Stimulated activated CD4-positive, alpha-beta T cell treated with anti-CD3 and anti-CD28 coated beads, Interleukin-1b, Interleukin-23, amount 100 ng/mL, for 4 hours (primary cell): ENCODE data around the gene LTA4H.

ENCODE experiments used
- DNase-seq, 2 donors: peaks; one replicate each; pipeline ENCODE4 v3.0.0-alpha.2; 2020; ENCODE audit warnings: low read depth in 2 of 2

LTA4H gene

DNA sequence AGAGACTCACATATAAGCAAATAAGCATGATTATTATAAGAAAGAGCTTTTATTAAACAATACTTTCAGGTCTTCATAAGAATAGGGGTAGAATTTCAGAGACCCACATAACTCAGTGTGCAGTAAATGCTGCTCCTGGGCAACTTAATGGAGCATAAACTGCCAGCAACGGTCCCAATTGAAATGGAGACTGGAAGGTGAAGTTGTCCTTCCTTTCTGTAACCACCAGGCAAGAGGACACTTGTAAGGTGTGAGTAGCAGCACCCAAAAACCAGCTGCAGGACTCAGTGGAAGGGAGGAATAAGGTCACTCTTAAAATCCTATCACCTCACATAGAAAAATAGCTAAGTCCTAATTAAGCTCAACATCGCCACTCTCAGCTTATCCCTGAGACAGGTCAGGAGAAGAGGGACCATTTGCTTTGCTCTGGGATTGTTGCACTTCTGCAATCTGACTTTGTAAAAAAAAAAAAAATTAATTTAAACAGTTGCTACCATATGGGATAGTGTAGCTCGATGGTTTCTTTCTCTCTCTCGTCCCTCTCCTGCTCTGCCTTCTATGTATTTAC, 22.7 kb upstream of the LTA4H start:
- DNase-seq = no peak

DNA sequence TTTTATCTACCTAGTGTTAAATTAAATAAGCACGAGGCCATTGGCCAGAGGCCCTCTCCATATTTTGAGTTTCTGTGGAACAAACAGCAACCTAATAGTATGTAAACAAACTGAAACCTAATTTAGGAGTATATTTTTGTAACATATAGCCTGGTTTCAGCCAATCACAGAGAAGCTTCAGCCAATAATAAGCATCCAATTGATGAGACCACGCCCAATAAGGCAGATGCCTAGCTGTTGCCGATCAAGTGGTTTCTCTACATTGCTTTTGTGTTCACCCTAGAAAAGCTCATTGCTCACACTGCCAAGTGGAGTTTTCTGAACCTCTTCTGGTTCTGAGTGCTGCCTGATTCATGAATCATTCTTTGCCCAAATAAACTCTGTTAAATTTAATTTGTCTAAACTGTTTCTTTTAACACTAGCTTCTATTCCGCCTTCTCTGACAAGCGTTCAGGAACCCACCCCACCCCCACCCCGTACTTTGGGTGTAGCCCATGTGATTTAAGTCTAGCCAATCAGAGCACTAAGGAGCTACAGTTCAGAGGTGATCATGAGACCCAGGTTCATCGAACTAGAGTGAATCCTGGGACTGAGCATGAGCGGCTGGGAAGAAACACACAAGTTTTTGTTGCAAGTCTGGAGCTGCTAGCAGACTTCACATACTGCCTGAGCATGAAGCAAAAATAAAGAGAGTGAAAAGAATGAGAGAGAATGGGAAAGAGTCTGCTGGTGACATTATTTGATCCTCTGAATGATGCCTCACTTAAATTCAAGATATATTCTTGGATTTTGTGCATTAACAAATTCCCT, 21.5 kb upstream of the LTA4H start:
- no peak for DNase-seq

DNA sequence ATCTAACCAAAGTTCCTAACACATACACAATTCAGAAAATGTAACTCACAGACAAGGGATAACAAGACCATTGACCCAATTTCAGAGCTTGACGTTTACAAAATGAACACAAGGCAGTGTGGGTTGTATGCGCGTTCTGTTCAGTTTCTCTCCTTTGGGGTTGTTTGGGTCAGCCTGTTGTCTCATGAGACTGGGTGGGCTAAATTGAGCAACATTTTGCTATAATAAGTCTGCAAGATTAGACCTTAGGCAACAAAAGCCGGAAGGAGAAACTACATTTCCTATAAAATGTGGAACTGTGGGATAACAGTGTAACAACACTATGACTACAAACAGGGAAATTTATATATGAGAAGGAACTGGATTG, 18.8 kb upstream of the LTA4H start:
- no peak for DNase-seq

DNA sequence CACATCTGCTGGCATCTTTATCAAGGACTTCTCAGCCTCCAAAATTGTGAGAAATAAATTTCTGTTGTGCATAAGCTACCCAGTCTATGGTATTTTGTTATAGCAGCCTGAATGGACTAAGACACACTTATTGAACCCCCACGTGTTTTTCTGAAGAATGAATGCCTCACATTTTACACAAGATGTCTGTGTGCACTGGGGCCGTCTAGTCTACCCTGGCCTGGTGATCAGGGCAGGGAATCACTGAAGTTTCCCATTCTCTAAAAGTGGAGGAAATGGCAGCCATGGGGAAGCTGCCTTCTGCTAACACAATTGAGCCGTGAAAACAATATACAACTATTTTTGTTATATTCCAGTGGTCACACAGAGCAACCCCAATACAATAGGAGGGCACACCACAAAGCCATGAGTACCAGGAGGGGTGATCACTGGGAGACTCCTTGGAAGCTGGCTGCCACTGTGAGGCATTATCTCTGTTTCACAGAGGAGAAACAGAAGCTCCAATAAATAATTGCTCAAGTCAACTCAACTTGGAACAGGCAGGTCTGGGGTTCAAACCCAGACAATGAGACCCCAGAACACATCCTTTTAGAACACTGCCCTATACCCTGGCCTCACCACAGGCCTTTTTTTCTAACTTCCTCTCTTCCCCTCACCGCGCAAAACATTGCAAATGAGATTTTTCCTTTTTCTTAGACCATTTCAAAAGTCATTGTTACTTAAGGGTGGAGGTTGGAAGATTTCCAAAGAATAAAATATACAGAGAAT, 18.3 kb upstream of the LTA4H start:
- DNase-seq = no peak

DNA sequence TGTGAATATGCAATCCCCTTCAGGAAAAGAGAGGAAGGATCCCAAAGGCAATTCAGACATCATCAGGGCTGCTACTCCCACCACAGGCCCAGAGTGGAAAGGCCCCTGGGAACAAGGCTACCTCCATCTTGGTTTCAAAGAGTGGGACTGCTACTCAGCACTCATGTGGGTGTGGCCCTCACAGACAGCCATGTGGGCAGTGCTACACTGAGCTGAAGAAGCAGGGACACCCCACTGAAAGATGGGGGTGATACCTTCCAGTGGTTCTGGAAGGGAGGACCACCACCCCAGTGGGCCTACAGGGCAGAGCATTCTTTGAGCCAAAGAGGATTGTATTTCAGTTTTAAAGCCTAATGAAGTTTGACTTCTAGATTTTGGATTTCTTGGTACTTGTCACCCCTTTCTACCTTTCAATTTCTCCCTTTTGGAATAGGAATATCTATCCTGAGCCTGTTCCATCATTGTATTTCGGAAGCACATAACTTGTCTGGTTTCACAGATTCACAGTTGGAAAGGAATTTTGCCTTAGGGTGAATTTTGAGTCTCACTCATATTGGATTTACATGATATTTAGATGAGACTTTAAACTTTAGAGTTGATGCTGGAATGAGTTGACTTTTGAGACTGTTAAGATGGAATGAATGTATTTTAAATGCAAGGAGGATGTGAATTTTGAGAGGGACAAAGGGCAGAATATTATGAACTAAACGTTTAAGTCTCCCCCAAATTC, 16.5 kb upstream of the LTA4H start:
- no peak for DNase-seq

DNA sequence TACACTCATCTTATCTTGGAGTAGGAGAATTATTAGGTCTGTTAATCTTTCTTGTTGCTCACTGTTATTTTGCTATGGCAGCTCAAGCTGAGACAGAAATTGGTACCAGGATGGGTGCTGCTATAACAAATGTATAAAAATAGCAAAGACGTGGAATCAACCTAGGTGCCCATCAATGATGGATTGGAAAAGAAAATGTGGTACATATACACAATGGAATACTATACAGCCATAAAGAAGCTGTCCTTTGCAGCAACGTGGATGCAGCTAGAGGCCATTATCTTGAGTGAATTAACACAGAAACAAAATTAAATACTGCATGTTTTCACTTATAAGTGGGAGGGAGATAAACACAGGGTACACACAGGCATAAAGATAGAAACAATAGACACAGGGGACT, 14.8 kb upstream of the LTA4H start:
- no peak for DNase-seq

DNA sequence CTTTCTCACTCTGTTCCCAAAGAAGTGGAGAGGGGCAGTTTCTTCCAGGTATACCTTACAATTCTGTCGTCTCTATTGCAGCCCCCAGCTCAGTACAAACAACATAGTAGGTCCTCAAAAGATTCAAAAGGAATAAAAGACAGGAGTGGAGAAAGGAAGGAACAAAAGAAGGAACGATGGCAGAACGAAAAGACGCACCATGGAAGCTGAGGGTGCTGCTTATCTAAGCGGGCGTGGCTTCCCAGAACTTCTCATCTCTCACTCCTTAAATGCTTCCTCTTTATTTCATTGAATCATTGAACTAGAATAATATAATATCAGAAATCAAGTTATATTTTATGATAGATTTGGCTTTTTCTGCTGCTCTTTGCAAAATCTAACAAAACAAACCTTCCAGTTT, 13.7 kb upstream of the LTA4H start:
- DNase-seq = no peak

DNA sequence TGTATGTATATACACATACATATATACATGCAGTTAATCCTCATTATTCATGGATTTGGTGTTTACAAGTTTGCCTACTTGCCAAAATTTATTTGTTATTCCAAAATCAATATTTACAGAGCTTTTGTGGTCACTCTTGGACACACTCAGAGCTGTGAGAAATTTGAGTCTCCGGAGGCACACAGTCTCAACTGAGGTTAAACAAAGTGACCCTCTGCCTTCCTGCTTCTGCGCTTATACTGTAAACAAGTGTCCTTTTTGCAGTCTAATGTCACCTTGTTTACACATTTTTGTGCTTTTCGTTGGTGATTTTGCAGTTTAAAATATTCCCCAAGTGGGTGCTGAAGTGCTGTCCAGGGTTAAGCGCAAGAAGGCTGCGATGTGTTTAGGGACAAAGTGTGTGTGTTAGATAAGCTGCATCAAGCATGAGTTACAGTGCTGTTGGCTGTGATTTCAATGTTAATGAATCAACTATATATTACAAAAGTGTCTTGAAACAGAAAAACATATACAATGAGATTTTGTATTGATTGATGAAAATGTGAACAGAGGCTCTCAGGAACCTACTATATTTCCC, 13.1 kb upstream of the LTA4H start:
- DNase-seq = no peak

DNA sequence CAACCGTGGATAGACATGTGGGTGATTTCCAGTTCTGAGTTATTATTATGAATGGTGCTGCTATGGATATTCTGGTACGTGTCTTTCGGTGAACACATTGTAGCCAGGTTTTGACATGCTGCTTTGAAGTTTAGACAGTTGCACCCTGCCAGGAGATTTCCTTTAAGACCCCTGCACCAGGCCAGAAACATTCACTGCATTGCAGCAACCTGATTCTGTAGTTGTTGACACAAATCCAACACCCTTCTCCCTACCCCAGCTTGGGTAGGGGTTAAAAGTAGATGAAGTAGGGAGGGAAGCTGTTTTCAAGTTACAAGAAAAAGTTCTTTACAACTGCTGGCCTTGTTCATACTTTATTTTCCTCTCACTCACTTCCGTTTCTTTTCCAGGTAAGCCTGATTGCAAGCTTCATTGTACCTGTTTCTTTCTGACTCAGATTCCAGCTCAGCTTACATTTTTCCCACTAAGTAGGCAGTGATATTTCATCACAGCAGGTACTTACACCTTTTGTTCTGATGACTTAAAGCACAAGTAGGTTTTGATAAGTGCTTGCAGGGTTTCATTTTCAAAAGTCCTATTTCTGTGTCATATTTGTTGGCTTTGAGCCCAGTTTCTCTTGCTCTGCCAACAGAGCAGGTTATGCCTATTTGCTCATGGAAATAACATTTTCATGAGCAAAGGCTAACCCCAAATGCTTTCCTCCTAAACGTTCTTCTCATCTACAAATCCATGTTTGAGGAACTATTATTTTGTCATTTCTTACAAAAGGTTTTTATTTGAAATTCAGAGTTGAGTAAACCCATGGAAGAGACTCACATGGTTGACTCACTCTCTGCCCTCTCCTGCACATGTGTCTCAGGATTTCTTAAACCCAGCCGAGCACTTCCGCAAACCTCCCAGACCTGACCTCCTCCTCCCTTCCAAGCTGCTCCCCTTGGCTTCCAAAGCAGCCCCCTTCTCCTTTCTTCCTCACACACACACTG, 12.1 kb upstream of the LTA4H start:
- no peak for DNase-seq

DNA sequence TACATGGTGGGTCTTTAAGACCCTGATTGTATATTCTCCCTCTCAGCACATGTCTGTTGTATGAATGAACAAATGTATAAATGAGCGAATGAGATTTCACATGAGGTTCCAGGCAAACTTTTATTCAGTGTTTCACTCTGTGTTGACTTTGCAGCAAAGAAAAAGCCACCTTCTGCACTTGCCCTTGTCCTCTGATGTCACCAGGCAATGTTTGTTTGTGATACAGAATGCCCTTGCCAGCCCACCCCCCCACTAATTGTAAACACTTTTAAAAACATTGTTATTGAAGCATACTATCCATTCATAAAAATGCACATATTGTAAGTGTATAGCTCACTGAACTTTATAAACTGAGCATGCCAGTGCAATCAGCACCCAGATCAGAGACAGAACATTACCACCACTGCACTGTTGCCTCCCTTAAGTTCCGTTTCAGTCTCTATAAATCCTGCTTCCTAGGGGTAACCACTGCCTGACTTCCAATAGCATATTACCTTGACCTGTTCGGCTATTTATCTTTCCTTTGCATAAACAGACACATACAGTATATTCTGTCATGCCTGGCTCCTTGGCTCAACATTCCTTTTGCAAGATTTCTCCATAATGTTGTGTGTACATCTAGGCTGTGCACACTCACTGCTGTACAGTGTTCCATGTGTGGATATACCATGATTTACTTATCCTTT, 11.3 kb upstream of the LTA4H start:
- no peak for DNase-seq

DNA sequence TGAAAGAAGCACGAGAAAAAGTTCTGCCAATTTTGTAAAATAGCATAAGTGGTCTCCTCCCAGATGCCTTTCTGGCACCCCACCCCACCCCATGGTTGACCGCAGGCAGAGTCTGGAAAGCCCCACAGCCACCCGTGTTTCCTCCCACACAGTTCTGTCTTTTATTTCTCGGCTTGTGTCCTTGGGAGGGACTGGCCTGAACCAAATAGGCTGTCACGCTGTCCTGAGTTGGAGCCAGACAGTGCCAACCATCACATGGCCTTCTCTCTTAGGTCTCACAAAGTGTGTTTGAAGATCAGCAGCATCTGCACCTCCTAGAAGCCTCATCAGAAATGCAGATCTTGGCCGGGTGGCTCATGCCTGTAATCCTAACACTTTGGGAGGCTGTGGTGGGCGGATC, 10.2 kb upstream of the LTA4H start:
- no peak for DNase-seq

DNA sequence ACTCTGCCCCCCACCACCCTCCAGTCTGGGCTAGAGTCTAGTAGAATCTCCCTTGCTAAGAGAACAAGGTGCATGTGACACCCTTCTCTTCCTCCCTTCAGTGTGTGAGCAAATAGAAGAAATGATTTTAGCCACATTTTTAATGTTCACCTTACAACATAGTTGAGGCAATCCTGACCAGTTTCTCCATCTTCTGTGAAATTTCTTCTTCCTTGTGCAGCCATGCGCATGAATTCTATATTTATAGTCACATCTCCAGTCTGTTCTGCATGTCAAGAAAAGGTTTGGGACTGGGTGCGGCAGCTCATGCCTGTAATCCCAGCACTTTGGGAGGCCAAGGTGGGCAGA, 9.5 kb upstream of the LTA4H start:
- DNase-seq = no peak

DNA sequence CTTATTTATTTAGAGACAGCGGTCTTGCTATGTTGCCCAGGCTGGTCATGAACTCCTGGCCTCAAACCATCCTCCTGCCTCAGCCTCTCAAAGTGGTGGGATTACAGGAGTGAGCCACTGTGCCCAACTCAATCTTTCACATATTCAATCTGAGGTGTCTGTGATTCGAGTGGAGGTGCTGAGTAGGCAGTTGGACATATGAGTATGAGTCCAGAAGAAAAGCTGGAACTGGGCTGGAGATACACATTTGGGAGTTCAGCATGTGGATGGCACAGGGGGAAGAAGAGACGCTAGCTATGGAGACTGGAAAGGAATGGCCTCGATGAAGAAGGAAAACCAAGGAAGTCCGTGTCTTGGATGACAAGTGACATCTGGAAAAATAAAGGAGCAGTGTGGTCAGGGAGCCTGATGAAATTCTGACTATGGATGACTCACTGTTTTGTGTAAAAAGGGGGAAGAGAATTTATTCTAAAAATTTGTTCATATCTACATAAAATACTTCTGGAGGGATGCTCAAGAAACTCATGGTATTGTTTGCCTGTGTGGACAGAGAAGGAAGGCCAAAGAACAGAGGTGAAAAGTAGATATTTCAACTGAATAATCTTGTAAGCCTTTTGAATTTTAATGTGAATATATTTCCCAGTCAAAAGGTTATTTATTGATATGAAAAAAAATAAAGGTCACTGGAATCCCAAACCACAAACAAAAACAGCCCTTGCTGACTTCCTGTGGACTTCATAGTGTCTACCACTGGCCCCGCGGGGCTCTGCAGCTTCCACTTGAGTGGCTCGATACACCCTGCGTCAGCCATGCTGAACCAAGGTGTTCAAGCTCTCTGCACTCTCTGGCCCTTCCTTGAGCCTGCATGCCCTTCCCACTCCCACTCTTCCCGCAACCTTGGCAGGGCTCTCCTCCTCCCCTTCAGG, 8.9 kb upstream of the LTA4H start:
- DNase-seq = no peak

DNA sequence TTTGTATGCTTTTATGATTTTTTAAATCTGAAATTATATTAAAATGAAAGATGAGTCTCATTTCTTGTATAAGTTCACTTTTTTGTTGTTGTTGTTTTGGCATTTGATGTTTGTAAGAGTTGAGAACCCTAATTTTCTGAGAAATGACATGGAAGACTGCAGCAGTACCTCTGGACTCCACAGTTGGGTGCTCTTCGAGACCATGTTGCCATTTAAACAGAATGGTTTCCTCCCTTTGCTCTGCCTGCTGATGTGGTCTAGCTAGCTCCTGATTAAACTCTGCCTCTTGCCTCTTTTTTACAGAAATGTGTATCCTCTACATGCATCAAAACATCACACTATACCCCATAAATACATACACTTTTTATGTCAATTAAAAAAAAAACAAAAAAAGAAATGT, 5.8 kb upstream of the LTA4H start:
- no peak for DNase-seq

DNA sequence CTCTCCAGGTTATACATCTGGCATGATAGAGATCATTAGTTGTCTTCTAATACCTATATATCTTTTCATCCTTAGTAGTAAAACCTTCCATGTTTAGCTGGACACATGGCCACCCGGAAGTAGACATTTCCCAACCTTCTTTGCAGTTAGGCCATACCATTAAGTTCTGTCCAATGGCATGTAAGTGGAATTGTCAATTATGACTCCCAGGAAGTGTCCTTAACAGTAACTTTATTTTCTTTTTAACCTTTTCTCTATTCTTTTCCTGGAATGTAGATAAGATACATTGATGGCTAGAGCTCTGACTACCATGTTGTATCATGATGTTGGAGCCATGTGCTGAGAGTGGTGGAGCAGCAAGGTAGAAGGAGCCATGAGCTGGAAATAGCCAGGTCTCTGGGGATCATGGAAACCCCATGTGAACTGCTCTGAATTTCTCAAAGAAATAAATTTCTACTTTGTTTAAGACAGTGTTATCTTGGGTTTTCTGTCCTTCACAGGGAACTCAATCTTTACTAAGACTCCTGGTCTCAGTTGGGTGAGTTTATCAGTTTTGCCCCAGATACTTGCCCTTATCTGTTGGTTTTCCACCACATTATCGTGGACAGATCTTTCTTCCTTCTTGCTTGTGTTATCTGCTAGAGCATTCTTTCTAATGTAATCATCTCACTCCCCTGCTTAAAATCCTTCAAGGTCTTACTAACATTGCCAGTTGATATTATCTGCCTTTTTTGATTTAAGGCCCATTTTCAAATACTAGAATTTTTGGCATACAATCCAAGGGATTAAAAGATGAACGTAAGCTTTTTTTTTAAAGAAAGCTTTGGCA, 5.1 kb upstream of the LTA4H start:
- DNase-seq = no peak

DNA sequence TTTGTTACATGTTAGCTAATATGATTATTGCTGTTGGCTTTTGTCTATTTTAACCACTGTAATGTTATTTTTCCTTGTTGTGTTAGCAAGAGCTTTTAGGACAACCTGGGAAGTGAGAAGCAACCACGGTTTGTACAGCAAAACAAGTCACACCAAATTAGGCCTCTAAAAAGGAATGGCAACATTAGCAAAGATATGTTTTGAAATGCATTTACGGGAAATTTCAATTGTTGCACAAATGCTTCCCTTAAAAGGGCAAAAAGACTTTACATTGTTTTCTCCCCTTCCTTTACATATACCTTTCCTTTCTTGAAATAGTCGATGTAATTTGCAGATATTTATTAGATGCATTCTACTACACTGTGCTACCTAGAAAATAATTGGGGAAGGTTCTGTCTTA, 4.1 kb upstream of the LTA4H start:
- no peak for DNase-seq

DNA sequence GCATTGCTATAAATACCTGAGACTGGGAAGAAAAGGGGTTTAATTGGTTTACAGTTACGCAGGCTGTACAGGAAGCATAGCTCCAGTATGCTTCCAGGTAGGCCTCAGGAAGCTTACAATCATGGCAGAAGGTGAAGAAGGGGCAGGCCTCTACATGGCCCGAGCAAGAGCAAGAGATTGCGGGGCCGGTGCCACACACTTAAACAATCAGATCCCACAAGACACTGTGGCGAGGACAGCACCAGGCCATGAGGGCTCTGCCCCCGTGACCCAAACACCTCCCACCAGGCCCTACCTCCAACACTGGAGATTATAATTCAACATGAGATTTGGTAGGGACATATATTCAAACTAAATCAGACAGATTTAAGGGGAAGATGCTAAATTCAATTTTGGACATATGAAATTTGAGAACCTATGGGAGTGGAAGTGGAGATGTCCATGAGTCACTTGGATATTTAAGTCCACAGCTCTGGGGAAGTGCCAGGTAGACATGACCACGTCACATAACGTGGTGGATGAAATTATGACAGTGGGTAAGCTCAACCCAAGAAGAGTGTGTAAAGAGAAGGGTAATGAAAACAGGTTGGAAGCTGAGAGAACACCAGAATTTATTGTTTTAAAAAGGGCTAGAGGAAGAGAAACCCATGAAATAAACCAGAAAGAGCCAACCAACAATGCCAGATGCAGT, 1.5 kb upstream of the LTA4H start:
- no peak for DNase-seq
